Stimulated activated effector memory CD8-positive, alpha-beta T cell treated with anti-CD3 and anti-CD28 coated beads, Interleukin-12 subunit alpha, Interleukin-12 subunit beta, amount 100 ng/mL, for 72 hours (primary cell): ENCODE data around the gene PPP2R3C.
A peak's percentile ranks its signal among the peaks of the same experiment; 100 is the strongest.

ENCODE experiments used
- ATAC-seq: fragments of 150-1000 bp; cut with Tn5 transposase; 2 replicates; pipeline ENCODE4 v1.10.0; 2021
- DNase-seq, 2 donors: peaks; one replicate each; pipeline ENCODE4 v3.0.0; 2021 to 2022; ENCODE audit warnings: low spot score in 2 of 2
- H3K27ac Mint-ChIP-seq: one replicate; pipeline ENCODE4 v1.8.0; 2022; ENCODE audit warnings: mild to moderate bottlenecking, mixed read lengths
- H3K36me3 Mint-ChIP-seq: one replicate; pipeline ENCODE4 v1.8.0; 2022; ENCODE audit warnings: mild to moderate bottlenecking, mixed read lengths
- H3K4me1 Mint-ChIP-seq: one replicate; pipeline ENCODE4 v1.8.0; 2022; ENCODE audit warnings: mixed read lengths
- H3K4me3 Mint-ChIP-seq: one replicate; pipeline ENCODE4 v1.8.0; 2022; ENCODE audit warnings: mild to moderate bottlenecking, mixed read lengths
- H3K9me3 Mint-ChIP-seq: one replicate; pipeline ENCODE4 v1.8.0; 2022; ENCODE audit warnings: mixed read lengths

PPP2R3C gene

DNA sequence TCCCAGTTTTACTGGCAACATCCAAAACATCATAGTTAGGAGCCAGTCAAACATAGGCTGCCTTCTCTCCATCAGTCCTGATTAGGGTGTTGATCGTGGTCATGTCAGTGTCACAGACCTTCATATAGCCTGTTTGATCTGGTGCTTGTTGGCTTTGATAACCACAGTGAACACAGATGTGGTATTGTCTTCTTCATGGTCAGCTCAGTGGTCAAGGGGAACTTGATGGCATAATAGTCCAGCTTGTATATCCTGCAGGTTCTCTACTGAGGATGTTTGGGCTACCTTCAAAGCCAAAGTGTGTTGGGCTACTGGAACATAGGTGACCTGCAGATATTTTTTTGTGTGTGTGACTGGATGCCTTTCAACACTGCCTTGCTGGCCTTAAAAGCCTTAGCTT, 22.2 kb upstream of the PPP2R3C start:
- no peak for DNase-seq
- Mint-ChIP-seq H3K27ac (no peak overlapping the region), H3K9me3 (no peaks in the 10 kb centered on the region), H3K36me3 (peaks cover 58% of the 10 kb centered on the region), H3K4me3 (no peak overlapping the region), H3K4me1 (no peaks in the 10 kb centered on the region)
- ATAC-seq = no peak

DNA sequence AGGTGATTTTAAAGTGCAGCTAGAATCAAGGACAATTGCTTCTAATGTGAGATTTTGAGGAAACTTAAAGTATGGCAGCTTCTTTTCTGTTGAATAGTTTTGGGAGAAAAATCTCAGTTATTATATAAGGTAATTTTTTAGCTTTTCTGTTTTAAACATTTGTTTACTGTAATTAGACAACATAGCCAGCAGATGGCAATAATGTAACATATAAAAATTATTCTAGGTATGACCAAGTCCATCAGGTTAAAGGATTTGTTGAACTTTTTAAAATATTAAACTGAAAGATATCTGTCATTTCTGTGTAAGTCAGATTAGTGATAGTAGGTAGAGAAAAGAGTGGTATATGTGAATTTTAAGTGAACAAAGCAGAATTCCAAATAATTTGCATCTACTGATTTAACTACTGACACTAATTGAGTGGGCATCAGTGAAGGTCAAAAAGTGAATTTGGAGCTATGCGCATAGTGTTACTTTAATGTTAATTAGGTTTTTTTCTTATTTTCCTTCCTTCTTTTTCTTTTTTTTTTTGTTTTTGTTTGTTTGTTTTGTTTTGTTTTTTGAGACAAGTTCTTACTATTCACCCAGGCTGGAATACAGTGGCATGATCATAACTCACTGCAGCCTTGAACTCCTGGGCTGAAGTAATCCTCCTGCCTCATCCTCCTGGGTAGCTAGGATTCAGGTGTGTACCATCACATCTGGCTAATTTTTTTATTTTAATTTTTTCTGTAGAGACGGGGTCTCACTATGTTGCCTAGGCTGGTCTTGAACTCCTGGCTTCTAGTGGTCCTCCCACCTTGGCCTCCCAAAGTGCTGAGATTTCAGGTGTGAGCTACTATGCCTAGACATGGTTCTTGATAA, 19.2 kb upstream of the PPP2R3C start:
- H3K9me3 Mint-ChIP-seq = no peaks in the 10 kb centered on the region
- H3K4me3 Mint-ChIP-seq = no peak overlapping the region
- H3K27ac Mint-ChIP-seq = no peak overlapping the region
- DNase-seq = no peak
- H3K4me1 Mint-ChIP-seq = peaks cover 16% of the 10 kb centered on the region
- no peak for ATAC-seq
- peaks cover 58% of the 10 kb centered on the region for H3K36me3 Mint-ChIP-seq

- Mint-ChIP-seq H3K27ac (no peak overlapping the region), H3K4me3 (no peak overlapping the region), H3K4me1 (peaks cover 31% of the 10 kb centered on the region), H3K36me3 (peaks cover 66% of the 10 kb centered on the region), H3K9me3 (no peaks in the 10 kb centered on the region)
- ATAC-seq = no peak
- no peak for DNase-seq
Measured at GRCh38 chr14:35138585-35138984, 16.8 kb upstream of the PPP2R3C start.

DNA sequence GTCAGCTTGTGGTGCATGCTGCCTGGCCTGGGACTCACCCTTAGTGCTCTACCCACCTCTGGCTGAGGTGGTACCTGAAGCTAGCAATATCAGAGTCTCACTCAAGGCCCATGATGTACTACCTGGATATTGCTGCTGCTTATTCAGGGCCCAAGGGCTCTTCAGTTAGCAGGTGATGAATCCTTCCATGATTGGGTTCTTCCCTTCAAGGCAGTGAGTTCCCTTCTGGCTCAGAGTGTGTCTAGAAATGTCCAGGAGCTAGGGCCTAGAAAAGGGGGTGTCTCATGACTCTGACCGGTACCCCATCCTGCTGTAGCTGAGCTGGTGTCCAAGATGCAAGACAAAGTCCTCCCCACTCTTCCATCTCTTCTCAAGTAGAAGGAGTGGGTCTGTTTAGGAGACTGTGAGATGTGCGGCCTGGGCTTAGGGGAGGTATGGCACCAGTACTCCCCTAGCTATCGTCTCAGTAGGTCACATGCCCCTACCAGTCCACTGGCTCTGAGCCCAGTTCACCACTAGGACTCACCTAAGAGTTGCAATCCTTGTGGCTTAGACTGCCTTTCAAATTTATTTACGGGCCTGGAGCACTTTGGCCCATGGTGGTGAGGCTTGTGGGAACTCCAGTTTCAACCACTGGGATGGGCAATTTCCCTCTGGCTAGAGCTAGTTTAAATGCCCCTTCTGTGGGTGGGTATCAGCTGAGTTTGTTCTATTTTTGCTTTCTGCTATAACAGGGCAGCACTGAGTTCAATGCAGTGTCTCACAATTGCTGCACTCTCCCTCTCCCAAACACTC, 12.7 kb upstream of the PPP2R3C start:
- Mint-ChIP-seq H3K36me3 (peaks cover 77% of the 10 kb centered on the region), H3K27ac (peak overlapping the region; percentile 67), H3K4me1 (peaks cover 36% of the 10 kb centered on the region), H3K4me3 (no peak overlapping the region), H3K9me3 (no peaks in the 10 kb centered on the region)
- no peak for ATAC-seq
- DNase-seq = no peak

DNA sequence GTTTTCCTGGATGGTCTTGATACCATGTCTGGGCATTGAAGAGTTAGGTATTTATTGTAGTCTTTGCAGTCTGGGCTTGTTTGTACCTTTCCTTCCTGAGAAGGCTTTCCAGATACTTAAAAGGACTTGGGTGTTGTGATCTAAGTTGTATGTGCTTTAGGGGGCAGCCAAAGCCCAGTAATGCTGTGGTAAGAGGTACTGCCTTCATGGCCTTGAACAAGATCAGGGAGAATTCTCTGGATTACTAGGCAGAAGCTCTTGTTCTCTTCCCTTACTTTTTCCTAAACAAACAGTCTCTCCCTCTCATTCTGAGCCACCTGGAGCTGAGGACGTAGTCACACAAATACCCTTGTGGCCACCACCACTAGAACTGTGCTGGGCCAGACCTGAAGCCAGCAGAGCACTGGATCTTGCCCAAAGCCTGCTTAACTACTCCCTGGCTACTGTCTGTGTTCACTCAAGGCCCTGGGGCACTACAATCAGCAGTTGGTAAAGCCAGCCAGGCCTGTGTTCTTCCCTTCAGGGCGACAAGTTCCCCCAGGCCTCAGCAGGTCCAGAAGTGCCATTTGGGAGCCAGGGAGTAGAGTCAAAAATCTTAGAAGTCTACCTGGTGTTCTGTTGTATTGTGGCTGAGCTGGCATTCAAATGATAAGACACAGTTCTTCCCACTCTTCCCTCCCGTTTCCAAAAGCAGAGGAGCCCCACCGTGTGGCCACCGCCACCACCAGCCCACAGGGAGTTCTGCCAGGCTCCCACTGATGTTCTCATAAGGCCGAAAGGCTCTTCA, 11.9 kb upstream of the PPP2R3C start:
- peaks cover 43% of the 10 kb centered on the region for H3K4me1 Mint-ChIP-seq
- H3K4me3 Mint-ChIP-seq = no peak overlapping the region
- ATAC-seq (no peak), DNase-seq (no peak)
- peak overlapping the region; percentile 67 for H3K27ac Mint-ChIP-seq
- no peaks in the 10 kb centered on the region for H3K9me3 Mint-ChIP-seq
- peaks cover 80% of the 10 kb centered on the region for H3K36me3 Mint-ChIP-seq

DNA sequence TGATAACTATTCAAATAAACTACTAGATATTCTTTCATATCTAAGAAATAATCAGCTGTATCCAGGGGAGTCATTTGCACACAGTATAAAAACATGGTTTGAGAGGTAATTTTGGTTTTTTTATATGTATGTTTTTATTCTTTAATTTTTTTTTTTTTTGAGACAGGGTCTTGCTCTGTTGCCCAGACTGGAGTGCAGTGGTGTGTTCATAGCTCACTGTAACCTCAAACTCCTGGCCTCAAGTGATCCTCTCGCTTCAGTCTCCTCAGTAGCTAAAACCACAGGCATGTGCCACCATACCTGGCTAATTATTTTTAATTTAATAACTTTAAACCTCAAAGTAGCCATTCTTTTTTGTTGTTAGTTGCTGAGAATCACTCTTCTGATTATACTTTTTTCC, 2.3 kb upstream of the PPP2R3C start:
- Mint-ChIP-seq H3K4me3 (peak overlapping the region; percentile 86), H3K9me3 (no peaks in the 10 kb centered on the region), H3K36me3 (peaks cover 69% of the 10 kb centered on the region), H3K4me1 (peaks cover 58% of the 10 kb centered on the region), H3K27ac (peak overlapping the region; percentile 15)
- no peak for ATAC-seq
- no peak for DNase-seq

GRCh38 chr14:35123388-35123703, 1.6 kb upstream of the PPP2R3C start:
- H3K9me3 Mint-ChIP-seq = no peaks in the 10 kb centered on the region
- peaks cover 68% of the 10 kb centered on the region for H3K36me3 Mint-ChIP-seq
- no peak for DNase-seq
- peak overlapping the region; percentile 99 for H3K27ac Mint-ChIP-seq
- H3K4me3 Mint-ChIP-seq = peak overlapping the region; percentile 86
- peaks cover 57% of the 10 kb centered on the region for H3K4me1 Mint-ChIP-seq
- ATAC-seq = no peak

GRCh38 chr14:35122696-35123387, 1.1 kb upstream of the PPP2R3C start:
- peaks cover 57% of the 10 kb centered on the region for H3K4me1 Mint-ChIP-seq
- no peak for DNase-seq

DNA sequence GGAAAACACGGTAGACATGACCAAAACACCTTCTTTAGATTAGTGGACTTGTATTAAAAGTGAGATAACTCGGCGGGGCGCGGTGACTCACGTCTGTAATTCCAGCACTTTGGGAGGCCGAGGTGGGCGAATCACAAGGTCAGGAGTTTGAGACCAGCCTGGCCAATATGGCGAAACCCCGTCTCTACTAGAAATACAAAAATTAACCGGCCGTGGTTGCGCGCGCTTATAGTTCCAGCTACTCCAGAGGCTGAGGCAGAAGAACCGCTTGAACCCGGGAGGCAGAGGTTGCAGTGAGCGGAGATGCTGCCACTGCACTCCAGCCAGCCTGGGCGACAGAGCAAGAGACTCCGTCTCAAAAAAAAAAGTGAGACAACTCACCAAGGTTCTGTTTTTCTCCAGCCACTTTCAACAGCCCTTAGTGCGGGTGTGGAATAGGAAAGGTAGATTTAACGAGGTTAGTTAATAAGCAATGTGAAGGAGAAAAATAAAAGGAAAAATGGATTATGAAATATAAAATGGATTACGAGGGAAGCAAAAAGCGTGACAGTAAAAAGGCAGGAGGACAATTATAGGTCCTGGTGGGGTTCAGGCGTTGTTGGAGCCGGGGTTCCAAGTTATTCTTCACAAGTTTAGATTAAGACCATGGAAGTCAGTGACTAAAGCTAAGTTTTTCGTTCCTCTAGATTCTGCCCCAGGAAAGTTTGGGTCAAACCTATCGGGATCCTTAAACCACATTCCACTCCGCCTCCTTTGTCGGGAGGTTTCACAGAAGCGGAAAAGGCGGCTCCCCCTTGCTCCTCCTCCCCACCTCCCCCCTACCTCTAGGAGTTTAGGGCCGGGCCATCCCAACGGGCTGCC, 534 bp downstream of the PPP2R3C start:
- Mint-ChIP-seq H3K36me3 (peaks cover 62% of the 10 kb centered on the region), H3K4me1 (peaks cover 65% of the 10 kb centered on the region), H3K4me3 (peak overlapping the region; percentile 86), H3K27ac (peak overlapping the region; percentile 99), H3K9me3 (no peaks in the 10 kb centered on the region)
- ATAC-seq = no peak
- DNase-seq = peak in 1 of 2 donors; percentile 51

More at GRCh38 chr14:35122696-35123387, 1.1 kb upstream of the PPP2R3C start:
- Mint-ChIP-seq H3K4me3 (peak overlapping the region; percentile 86), H3K9me3 (no peaks in the 10 kb centered on the region), H3K27ac (peak overlapping the region; percentile 99), H3K36me3 (peaks cover 63% of the 10 kb centered on the region)
- no peak for ATAC-seq

- H3K27ac Mint-ChIP-seq = peak overlapping the region; percentile 24
- no peaks in the 10 kb centered on the region for H3K9me3 Mint-ChIP-seq
- H3K36me3 Mint-ChIP-seq = peaks cover 91% of the 10 kb centered on the region
- no peak for DNase-seq
- H3K4me1 Mint-ChIP-seq = peaks cover 57% of the 10 kb centered on the region
- no peak overlapping the region for H3K4me3 Mint-ChIP-seq
- ATAC-seq = no peak
Measured at GRCh38 chr14:35117112-35117511, 4.7 kb downstream of the PPP2R3C start.

GRCh38 chr14:35116242-35116641, 5.5 kb downstream of the PPP2R3C start:
- ATAC-seq = no peak
- Mint-ChIP-seq H3K9me3 (no peaks in the 10 kb centered on the region), H3K4me1 (peaks cover 62% of the 10 kb centered on the region), H3K4me3 (no peak overlapping the region), H3K27ac (peak overlapping the region; percentile 24), H3K36me3 (peaks cover 91% of the 10 kb centered on the region)
- DNase-seq = no peak

- no peaks in the 10 kb centered on the region for H3K9me3 Mint-ChIP-seq
- DNase-seq (no peak), ATAC-seq (no peak)
- peaks cover 45% of the 10 kb centered on the region for H3K4me1 Mint-ChIP-seq
- no peak overlapping the region for H3K4me3 Mint-ChIP-seq
- H3K36me3 Mint-ChIP-seq = peaks cover 91% of the 10 kb centered on the region
- H3K27ac Mint-ChIP-seq = no peak overlapping the region
Measured at GRCh38 chr14:35114036-35114435, 7.8 kb downstream of the PPP2R3C start.

GRCh38 chr14:35113308-35113950, 8.4 kb downstream of the PPP2R3C start:
- Mint-ChIP-seq H3K4me3 (no peak overlapping the region), H3K4me1 (peaks cover 39% of the 10 kb centered on the region), H3K36me3 (peaks cover 91% of the 10 kb centered on the region), H3K9me3 (no peaks in the 10 kb centered on the region), H3K27ac (peak overlapping the region; percentile 14)
- DNase-seq (no peak), ATAC-seq (no peak)

GRCh38 chr14:35112641-35113040, 9.1 kb downstream of the PPP2R3C start:
- Mint-ChIP-seq H3K36me3 (peaks cover 99% of the 10 kb centered on the region), H3K4me1 (peaks cover 32% of the 10 kb centered on the region), H3K4me3 (no peak overlapping the region), H3K9me3 (no peaks in the 10 kb centered on the region), H3K27ac (peak overlapping the region; percentile 14)
- DNase-seq (no peak), ATAC-seq (no peak)
